ENCODE data around the gene TBX4. TPM values are rescaled to one million over a fixed set of nuclear protein-coding genes. Genes with fewer than 3 reads are reported as not detected.

TBX4 gene
- total RNA-seq, 1 donor from 2014 or later = 0.05 TPM

DNA sequence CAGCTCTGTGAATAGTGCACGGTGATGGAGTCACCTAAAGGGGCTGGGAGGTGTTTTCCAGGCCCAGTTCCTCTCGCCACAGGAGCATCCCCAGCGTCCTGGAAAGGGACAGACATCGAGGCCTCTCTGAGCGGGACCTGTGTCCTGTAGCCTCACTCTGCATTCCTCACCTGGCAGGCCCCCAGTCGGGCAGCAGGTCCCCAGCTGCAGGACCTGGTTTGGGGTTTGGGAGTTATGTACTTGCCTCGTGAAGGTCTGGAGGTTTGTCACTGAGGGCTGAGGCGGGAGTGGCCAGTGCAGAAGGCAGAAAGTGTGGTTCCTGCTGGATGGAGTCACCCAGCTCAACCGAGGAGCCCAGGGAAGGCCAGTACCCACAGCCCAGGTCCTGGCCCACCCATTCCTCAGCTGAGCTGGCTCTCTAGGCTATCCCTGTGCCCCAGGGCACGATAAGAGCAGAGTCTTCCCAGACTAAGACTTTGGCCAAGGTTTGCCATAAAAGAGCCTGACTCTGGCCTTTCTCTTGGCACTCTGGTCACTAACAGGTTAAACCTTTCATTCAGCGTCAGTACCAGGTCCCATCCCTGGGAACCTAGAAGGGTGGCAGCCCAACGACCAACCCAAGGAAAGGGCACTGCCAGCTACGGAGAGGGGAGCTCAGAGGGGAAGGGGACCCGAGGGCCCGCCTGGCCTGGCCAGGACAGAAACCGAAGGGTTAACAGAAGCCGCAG, 24.4 kb downstream of the TBX4 start:
- DNase-seq (ENCODE audit: low spot score) = peak; percentile 53
- intact Hi-C loops (cut with DNase I) = no loop called here

DNA sequence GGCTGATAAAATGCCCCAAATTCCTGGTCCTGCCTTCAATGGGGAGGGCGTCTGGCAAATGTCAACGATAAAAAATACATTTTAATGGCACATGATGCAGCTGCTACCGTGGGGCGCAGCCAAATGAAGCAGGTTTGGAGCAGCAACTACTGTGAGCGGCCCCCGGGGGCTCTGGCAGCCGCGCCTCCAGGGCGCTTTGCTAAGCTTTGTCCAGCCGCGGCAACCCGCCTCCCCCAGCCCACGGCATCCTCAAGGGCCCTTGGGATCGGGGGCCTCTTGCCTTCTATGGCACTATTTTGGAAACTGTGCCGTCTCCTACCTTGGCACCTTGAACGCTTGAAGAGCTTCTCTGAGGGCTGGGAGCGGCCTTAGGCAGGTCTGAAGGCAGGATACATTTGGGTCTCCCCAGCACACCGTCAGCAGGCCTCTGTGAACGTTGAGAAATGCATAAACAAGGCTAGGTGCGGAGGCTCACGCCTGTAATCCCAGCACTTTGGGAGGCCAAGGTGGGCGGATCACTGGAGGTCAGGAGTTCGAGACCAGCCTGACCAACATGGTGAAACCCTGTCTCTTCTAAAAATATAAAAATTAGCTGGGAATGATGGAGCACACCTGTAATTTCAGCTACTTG, 25.1 kb downstream of the TBX4 start:
- DNase-seq (ENCODE audit: low spot score) = no peak

DNA sequence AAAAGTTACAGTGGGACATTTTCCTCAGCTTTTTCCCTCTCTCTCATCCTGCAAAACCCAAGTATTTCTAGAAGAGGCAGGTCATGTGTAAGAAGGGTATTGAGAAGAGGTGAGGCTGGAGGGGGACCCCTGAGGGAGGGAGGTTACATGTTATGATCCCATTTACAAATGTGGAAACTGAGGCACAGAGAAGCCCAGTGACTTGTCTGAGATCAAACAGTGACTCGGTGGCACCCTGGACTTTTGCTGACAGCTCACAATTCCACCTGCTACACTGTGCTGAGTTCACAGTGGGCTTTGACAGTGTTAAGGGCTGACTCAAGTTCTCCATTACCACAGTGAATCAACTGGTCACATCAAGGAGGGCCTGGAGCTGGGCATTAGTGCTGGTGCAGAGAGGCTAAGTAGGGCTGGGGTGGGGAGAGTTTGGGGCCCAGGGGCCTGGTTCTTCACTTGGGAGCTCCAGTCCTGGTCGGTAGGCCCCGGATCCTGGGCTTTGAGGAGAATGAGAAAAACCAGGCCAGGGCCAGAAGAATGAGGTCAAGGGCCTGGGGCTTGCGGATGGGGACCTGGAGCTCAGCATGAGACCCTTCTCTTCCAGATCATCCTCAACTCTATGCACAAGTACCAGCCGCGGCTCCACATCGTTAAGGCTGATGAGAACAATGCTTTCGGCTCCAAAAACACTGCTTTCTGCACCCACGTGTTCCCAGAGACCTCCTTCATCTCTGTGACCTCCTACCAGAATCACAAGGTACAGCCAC, 26.0 kb downstream of the TBX4 start:
- intact Hi-C loops (cut with DNase I) = no loop called here
- no peak for DNase-seq (ENCODE audit: low spot score)

More for the DNA sequence above, 25.1 kb downstream of the TBX4 start:
- intact Hi-C loops (cut with DNase I) = no loop called here

DNA sequence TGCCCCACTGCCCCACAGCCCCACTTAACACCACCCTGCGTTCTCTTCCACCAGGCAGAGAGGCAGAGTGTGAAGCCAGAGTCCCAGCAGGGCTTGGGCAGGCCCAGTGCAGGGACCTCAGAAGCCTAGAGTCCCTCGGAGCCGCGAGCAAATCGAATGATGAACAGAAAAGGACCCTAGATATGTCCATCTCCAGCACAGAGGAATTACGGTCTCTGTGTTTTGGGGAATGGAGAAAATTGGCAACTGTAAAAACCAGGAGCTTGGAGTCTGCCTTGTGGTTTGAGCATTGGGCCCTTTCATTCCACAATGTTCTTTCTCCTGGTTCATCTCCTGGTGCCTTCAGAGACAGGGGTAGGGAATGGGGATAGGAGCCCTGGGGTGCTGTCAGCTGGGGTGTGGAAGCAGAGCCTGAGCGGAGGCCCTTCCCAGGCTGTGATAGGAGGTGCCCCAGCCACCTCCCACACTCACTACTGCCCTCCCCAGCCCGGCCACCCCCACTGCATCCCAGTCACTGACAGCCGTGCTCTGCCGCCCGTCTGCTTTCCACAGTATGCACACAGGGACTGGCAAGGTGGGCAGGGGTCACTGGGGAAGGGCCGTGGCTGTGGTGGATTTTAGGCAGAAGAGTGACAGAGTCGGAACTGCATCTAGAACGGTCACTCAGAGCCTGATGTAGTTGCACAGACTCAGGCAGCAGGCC, 26.7 kb downstream of the TBX4 start:
- intact Hi-C loops (cut with DNase I) = no loop called here
- DNase-seq (ENCODE audit: low spot score) = no peak

DNA sequence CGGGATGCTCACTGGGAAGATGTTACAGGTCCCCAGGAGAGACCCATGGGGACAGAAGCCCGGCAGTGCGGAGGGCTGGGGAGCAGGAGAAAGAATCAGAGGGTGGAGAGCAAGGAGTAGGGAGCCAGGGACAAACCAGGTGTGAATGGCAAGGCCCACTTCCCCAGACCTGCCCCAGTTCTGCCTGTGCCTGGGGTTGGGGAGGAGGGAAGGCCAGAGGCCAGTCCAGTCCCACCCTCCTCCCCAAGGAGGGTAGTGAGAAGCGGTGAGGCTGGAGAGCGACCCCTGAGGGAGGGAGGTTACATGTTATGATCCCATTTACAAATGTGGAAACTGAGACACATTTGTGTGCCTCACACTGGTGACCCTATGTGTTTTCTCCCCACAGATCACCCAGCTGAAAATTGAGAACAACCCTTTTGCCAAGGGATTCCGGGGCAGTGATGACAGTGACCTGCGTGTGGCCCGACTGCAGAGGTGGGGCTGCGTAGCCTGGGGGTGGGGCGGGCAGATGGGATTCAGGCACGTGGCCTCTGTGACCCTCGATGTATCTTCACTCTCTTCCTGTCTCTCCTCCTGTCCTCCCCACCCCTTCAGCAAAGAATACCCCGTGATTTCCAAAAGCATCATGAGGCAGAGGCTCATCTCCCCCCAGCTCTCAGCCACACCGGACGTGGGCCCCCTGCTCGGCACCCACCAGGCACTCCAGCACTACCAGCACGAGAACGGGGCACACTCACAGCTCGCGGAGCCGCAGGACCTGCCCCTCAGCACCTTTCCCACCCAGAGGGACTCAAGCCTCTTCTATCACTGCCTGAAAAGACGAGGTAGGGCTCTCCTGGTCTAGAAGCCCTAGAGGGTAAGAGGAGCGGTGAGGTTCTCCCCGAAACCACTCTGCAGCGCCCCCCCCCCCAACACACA, 27.5 kb downstream of the TBX4 start:
- no peak for DNase-seq (ENCODE audit: low spot score)
- intact Hi-C loops (cut with DNase I) = no loop called here

DNA sequence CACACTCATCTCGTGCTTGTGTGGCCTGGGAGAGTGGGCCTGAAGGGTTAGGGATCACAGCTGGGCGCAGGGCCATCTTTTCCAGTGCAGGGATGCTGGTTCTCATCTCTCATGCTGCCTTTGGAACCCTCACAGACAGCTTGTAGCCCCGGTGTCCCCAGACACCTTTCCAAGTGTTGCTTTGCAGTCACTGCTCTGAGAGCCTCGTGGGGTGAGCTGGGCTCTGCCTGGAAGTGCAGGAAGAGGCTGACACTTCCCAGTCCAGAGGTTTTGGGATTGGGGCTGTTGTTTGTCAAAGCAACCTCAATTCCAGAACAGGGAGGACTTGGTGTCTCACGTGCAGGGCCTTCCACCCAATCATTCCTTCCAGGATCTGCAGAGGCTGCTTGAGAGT, 28.2 kb downstream of the TBX4 start:
- no peak for DNase-seq (ENCODE audit: low spot score)
- intact Hi-C loops (cut with DNase I) = no loop called here

DNA sequence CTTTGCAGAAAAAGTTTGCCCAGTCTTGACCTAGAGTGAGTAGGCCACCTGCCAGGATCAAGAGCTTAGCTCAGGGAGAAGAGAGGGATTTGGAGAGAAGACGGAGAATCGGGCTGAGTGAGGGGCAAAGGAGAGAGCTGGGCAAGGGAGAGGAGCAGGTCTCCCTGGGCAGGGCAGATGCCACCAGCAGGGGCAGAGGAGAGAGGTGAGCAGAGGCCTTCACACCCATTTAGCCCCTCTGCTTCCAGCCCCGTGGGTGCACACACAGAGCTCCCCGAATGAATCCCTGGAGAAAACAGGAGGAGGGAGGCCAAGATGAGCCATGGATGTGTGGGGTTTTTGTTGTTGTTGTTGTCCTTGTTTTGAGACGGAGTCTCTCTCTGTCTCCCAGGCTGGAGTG, 29.2 kb downstream of the TBX4 start:
- no peak for DNase-seq (ENCODE audit: low spot score)
- intact Hi-C loops (cut with DNase I) = no loop called here

DNA sequence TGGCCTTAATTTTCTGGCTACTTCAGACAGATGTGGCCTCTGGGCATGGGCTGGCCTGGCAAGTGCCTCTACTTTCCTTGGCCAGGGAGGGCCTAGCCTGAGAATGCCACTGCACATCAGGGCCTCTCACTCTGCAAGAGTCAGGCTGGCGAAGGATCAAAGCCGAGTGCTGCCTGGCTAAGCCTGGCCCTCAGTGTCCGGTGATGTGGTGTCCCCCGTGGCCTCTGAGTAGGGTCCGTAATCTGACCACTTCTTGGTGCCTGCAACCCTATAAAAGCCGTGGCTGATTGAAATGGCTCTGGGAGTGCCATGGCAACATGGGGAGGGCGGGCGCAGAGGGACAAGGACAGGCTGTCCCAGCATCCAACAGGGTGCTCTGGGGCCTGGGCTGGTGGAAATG, 30.2 kb downstream of the TBX4 start:
- no peak for DNase-seq (ENCODE audit: low spot score)
- intact Hi-C loops (cut with DNase I) = no loop called here

DNA sequence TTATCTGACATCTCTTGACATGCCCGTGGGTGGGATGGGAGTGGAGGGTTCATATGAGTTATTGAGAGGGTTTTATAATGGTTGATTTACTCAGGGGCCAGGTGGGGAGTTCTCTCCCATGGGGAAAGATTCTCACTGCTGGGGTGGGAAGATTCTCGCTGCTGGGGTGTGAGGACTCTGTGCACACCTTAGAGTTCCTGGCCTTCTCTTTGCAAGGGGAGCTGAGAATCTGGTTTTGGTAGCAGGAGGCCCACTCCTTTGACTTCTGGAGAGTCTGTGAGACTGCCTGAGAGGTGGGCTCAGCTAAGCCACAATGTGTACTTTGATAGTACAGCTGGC, 31.5 kb downstream of the TBX4 start:
- intact Hi-C loops (cut with DNase I) = no loop called here
- no peak for DNase-seq (ENCODE audit: low spot score)

DNA sequence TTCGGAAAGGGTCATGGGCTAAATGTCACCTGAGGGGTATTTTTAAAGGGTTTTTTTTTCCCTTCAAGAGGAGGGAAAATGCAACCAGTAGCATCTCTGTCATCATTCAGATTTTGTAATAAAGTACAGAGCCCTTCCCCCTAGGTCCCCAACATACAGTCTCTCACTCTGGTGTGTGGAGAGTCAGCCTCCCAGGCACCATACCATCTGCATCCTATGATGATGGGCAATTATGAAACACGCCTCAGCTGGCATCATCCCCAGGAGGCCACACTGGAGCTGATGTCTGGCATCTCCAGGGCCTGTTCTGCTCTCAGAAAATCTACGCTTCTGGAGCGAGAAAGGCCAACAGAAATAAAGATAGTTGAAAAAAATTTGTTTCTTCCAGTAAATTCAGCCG, 32.0 kb downstream of the TBX4 start:
- intact Hi-C loops (cut with DNase I) = no loop called here
- DNase-seq (ENCODE audit: low spot score) = no peak

DNA sequence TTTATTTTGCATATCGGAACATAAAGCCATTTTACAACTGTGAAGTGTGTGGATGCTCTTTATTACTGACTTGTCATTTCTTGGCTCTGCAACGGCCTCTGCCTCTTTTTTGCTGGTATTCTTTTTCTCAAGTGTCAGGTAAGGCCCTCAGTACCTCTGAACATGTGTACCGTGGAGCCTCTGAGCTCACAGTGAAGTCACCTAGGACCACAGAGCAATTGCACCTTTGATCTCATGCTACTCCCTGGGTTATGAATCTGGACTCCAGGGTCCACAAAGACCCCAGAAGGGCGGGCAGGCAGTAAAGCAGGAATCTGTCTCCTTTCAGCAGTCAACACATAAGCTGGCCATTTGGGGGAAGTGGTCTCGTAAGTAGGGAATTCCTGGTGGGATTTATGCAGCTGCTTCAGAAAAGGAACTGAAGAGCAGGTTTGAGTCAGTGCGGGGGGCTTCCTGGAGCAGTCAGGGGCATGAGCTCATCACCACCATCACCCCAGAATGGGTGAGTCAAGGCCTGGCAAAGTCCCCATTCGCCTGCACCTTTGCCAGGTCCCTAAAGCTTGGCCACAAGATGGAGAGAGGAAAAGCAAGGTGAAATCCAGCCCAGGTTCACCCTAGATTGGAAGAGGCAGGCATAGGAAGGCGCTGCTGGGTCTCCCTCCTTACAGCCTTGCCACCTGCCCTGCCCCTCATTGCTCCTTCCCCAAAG, 33.0 kb downstream of the TBX4 start:
- no peak for DNase-seq (ENCODE audit: low spot score)
- intact Hi-C loops (cut with DNase I) = no loop called here

DNA sequence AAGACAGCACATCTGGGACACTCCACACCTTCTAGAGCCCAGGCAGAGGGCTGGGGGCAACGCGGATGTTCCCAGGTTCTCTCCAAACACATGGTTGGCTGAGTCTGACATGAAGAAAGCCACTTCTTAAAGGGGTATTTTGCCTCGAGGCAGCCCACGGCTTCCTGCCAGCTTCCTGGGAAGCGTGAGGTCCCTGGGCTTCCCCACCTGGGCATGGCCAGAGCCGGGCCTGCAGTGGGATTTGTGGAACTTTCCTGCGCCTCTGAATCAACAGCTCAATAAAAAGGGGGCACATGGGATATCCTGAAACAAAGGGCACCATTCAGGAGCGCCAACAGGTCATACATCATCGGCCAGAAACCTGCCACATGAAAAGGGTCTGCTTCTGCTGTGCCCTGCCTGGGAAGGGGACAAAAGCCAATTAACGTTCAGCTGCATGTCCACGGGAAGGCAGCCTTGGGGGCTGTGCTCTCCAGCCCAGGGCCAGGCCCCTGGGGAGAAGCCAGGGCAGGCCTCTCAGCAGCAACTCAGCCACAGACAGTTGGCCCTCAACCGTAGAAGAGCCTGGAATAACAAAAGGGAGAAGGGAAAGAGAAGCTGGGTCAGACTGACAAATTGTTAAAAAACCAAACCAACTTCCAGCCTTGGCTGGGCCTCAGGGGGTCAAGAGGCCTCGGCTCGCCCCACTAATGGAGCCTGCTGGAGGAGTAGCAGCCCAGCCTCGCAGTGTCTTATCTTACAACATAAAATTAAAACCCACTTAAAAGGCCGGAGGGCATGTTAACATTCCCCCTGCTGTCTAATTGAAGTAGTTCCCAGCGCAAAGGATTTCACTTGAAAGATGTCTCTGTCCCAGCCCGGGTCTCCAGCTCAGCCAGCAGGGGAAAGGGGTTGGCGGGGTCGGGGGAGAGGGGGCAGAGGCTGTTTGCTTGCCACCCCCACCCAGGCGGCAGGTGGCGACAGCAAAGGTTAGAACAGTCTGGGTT, 34.2 kb downstream of the TBX4 start:
- intact Hi-C loops (cut with DNase I) = no loop called here
- DNase-seq (ENCODE audit: low spot score) = no peak

DNA sequence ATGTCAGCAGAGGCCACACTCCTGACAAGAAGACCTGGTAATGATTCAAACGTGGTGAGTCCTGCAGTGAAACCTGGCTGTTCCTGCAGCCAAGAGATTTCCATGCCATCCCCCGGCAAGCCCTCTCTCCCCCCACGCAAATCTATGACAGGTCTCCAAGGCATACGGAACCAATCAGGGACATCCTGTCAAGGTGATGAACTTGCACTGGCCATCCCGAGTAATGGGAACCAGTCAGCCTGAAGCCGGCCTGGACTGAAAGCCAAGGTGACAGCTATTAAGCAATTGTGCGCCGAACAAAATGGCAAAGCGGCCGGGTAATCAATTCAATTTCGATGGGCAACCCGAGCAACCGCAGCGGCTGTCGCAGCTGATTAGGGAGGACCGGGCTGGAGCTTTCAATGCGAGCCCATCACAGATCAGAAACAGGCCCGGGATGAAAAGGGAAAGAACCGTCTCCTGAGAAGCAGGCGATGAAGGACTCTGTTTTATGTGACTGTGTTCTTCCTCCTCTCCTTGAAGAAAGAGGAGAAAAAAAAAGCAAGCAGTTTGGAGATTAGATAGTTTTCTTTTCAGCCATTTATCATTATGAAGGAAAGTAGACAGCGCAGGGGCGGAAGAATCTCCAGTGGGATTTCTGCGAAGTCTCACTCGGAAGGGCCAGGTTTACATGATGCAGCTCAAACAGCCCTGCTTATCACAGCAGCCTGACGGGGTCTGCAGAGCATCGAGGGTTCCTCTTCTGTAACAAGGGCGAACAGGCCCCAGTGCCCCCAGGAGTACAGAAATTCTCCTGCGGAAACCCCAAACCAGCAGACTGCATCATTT, 35.2 kb downstream of the TBX4 start:
- intact Hi-C loops (cut with DNase I) = no loop called here
- no peak for DNase-seq (ENCODE audit: low spot score)

DNA sequence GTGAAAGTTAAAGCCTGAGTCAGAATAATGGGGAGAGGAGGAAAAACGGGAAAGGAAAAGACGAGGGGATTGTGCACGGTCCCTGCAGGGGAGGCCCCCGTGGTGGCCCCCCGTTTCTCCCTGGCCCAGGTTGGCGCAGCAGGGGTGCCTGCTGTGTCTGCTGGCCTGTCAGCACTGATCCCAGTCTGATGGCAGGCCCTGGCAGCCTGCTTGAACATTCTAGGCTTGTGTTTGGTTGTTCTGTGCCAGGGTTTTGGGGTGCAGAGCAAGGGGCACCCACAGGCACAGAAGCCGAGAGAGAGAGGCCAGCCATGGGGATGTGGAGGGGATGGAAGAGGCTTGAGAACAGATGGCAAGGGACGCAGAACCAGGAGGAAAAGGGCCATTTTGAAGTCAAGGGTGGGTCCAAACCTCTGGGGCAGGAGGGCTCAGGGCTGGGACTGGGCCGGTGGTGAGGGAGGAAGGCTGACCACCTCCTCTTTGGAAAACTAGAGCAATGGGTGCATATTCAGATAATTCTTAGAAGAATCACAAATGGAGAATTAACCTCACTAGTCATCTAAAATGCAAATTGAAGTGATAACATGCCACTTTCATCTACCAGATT, 35.9 kb downstream of the TBX4 start:
- no peak for DNase-seq (ENCODE audit: low spot score)
- intact Hi-C loops (cut with DNase I) = no loop called here

DNA sequence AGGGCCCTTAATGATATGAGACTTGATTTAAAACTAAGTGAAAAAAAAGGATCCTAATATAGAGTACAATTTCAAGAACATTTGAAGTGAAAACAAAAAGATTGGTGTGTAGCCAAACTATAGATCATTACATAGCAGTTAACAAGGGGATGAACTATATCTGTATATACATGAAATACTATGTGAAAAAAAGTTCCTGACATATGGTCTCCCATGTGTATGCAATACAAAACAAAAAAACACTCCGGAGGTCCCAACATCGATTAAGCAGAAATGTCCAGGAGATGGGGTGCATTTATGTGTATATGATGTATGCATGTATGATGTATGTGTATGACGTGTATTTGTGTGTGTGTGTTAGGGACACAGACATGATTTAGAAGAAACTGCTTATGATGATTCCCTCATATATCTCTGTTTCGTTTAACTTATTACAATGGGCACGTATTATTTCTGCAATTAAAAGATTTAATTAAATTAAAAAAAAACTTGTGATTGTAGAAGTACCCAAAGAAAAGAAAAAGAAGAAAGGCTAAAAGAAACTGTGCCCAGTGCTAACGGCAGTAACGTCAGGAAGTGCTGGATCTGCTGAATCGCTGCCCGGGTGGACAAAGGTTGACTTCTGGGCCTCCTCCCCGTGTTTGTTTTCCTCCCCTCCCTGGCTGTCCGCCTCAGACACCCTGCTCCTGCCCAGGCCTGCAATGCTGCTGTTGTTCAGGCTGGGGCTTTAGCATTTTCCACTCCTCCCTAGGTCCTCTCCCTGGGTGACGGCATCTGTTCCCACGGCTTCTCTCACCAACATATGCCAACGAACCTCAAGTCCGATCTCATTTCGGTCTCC, 36.9 kb downstream of the TBX4 start:
- DNase-seq (ENCODE audit: low spot score) = no peak
- intact Hi-C loops (cut with DNase I) = no loop called here

Data from cardiac septum (tissue), 1 donor.